ENCODE results near the gene PSME4. TPM values are rescaled to one million over a fixed set of nuclear protein-coding genes. Genes with fewer than 3 reads are reported as not detected.
A peak's percentile ranks its signal among the peaks of the same experiment; 100 is the strongest.
"Not testable (repeated sequence)": the region's sequence is repeated elsewhere in the genome, so short reads cannot be mapped to it uniquely, and the experiment has no call there.

The PSME4 gene
- total RNA-seq, 2 donors from 2014 or later = 44.3 to 61.4 TPM

DNA sequence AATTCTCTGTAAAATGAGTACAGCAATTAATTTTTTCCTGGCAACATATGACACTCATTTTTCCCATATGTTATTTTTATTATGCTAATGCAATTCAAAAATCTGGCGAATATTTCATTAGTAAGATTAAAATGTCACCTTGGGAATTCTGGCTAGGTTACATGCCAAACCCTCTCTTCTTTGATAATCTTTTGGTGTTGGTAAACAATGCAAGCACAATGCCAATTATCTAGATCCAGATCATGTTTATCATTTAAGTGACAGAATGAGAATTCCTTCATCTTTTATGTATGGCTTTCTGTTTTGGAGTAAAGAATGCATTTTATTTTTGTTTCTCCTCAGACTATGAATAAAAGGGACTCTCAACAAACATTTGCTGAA, 144.8 kb downstream of the PSME4 start:
- Histone ChIP-seq H3K27me3 (no peaks in the 10 kb centered on the region), H3K4me1 (peaks cover 0 to 13% of the 10 kb centered on the region in 2 donors), H3K36me3 (no peaks in the 10 kb centered on the region), H3K9me3 (no peaks in the 10 kb centered on the region), H3K27ac (peak overlapping the region in 1 of 2 donors; percentile 47), H3K4me3 (no peak overlapping the region)
- DNase-seq (ENCODE audit: low spot score) = no peak
- TF ChIP-seq CTCF (IDR thresholded peaks at IDR 0.05) = no peak

DNA sequence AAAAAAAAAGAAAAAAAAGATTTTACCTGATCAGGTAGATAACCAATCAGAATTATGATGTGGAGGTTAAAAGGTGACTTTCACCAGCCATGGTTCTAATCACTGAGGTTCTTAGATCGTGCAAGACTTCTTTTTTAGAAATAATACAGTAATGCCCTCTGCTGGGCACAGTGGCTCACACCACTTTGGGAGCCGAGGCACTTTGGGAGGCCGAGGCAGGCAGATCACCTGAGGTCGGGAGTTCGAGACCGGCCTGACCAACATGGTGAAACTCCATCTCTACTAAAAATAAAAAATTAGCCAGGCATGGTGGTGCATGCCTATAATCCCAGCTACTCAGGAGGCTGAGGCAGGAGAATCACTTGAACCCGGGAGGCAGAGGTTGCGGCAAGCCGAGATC, 147.2 kb downstream of the PSME4 start:
- not testable (repeated sequence) for H3K4me3 ChIP-seq; H3K27ac ChIP-seq; H3K9me3 ChIP-seq; DNase-seq (ENCODE audit: low spot score); H3K27me3 ChIP-seq
- H3K36me3 ChIP-seq = peaks cover 13% of the 10 kb centered on the region
- peaks cover 0 to 13% of the 10 kb centered on the region in 2 donors for H3K4me1 ChIP-seq

DNA sequence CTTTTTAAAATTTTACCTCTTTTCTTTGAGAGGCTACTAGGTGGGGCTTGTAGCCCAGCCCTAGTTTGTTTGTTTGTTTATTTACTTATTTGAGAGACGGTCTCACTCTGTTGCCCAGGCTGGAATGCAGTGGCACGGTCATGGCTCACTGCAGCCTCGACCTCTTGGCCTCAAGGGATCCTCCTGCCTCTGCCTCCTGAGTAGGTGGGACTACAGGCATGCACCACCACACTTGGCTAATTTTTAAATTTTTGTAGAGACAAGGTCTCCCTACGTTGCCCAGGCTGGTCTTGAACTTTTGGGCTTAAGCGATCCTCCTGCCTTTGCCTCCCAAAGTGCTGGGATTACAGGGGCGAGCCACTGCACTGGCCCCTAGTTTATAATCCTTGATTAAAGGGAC, 149.0 kb downstream of the PSME4 start:
- H3K27me3 ChIP-seq = no peaks in the 10 kb centered on the region
- peaks cover 31% of the 10 kb centered on the region for H3K36me3 ChIP-seq
- H3K4me1 ChIP-seq = peaks cover 0 to 2% of the 10 kb centered on the region in 2 donors
- no peaks in the 10 kb centered on the region for H3K9me3 ChIP-seq
- TF ChIP-seq CTCF (IDR thresholded peaks at IDR 0.05) = no peak
- DNase-seq (ENCODE audit: low spot score) = no peak
- no peak overlapping the region for H3K4me3 ChIP-seq
- H3K27ac ChIP-seq = no peak overlapping the region

GRCh38 chr2:53820711-53821110, 150.1 kb downstream of the PSME4 start:
- DNase-seq (ENCODE audit: low spot score) = no peak
- no peak overlapping the region for H3K27ac ChIP-seq
- no peaks in the 10 kb centered on the region for H3K9me3 ChIP-seq
- H3K27me3 ChIP-seq = no peaks in the 10 kb centered on the region
- no peak overlapping the region for H3K4me3 ChIP-seq
- H3K36me3 ChIP-seq = peaks cover 34% of the 10 kb centered on the region
- TF ChIP-seq CTCF (IDR thresholded peaks at IDR 0.05) = no peak
- H3K4me1 ChIP-seq = no peaks in the 10 kb centered on the region

GRCh38 chr2:53820048-53820447, 150.7 kb downstream of the PSME4 start:
- Histone ChIP-seq H3K9me3 (no peaks in the 10 kb centered on the region), H3K4me3 (no peak overlapping the region), H3K36me3 (peaks cover 41% of the 10 kb centered on the region), H3K27ac (no peak overlapping the region), H3K27me3 (no peaks in the 10 kb centered on the region), H3K4me1 (no peaks in the 10 kb centered on the region)
- TF ChIP-seq CTCF (IDR thresholded peaks at IDR 0.05) = no peak
- no peak for DNase-seq (ENCODE audit: low spot score)

DNA sequence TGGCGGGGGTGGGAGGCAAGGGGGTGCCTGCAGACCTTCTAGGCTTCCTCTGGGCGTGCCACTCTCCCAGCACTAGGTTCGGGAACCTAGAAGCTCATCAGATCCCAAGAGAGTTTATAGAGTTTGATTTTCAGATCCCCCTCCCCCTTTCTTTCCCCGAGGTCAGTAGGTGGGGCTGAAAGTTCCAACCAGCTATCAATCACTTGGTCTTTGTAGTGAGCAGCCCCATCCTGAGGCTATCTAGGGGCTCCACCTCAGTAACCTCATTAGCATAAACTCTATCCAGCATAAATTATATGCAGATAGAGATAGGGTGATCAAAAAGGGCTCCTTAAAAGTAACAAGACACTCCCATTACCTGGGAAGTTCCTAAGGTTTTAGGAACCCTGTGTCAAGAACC, 151.2 kb downstream of the PSME4 start:
- DNase-seq (ENCODE audit: low spot score) = no peak
- Histone ChIP-seq H3K36me3 (peaks cover 44% of the 10 kb centered on the region), H3K9me3 (no peaks in the 10 kb centered on the region), H3K4me3 (no peak overlapping the region), H3K27me3 (no peaks in the 10 kb centered on the region), H3K27ac (no peak overlapping the region), H3K4me1 (no peaks in the 10 kb centered on the region)
- no peak for TF ChIP-seq CTCF (IDR thresholded peaks at IDR 0.05)

Data from right atrium auricular region (tissue), 2 donors.